ENCODE results near the gene PER1.

Gene PER1

GRCh38 chr17:8153031-8153451 lies 837 bp upstream of the PER1 start:
- no peak for DNase-seq (ENCODE audit: low read depth)

- no peak for DNase-seq (ENCODE audit: low read depth)
Observed at GRCh38 chr17:8151641-8152111, 528 bp downstream of the PER1 start.

DNA sequence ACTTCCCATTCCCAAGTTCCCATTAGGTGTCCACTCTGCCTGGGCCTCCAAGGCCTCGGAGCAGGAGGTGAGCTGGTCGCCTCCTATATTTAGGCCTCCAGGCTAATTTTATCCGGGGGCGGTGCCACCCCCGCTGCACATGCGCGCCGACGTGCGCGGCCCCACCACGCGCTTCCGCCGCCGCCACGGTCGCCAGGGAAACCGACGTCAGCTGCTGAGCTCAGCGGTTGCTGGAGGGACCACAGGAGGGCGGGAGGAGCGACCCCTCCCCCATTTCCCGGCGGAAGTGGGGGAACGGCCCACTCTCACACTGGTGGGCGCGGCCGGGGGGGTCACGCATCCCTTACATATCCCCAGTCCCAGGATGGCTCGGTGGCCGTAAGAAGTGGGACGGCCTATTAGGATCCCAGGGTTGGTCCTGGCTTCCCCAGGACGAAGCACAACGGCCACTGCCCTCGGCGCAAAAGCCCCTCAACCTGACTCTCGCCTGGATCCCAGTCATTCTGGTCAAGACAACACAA lies 1.0 kb downstream of the PER1 start:
- peak; percentile 84 for DNase-seq (ENCODE audit: low read depth)

GRCh38 chr17:8150194-8151119 lies 1.7 kb downstream of the PER1 start:
- no peak for DNase-seq (ENCODE audit: low read depth)

GRCh38 chr17:8149419-8150193 lies 2.6 kb downstream of the PER1 start:
- DNase-seq (ENCODE audit: low read depth), result no peak

DNA sequence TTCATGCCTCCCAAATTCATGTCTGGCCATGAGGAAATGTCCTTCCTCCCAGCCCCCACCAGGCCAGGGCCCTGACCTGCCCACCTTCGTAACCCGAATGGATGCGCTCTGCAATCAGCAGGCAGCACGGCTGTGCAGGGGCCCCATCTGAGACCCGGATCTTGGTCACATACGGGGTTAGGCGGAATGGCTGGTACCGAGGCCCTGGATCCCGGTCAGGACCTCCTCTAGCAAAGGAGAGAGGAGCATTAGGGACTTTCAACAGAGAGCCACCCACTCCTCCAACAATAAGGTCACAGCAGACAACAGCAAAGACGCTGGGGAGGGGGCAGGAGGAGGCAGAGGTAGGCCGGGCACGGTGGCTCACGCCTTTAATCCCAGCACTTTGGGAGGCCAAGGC lies 3.6 kb downstream of the PER1 start:
- DNase-seq (ENCODE audit: low read depth), result no peak

GRCh38 chr17:8147805-8148404 lies 4.3 kb downstream of the PER1 start:
- no peak for DNase-seq (ENCODE audit: low read depth)

DNA sequence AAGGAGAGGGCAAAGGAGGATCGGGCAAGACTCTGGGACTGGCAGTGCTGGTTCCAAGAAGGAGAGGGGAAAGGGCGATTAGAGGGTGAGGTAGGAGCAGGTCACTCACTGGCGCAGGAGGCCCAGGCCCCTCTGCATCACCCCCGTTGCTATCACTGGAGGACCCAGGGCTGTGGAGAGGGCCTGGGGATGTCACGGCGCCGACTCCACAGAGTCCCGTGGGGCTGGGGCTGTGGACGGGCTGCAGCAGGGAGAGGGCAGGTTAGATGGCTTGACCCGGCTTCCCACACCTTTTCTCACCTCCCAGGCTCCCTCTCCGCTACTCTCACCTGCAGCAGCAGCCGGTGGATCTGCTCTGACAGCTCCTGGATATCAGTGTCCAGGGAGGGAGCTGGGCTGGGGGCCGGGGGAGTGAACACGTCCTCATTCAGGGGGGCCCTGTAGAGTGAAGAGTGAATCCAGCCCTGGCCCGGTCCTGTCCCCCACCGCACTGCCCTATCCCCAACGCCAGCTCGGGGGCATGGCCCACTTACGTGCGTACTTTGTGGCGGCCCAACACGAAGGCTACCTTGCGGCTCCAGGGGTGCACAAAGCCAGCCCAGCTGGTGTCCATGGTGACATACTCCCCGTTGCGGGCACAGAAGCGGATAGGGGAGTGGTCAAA lies 4.9 kb downstream of the PER1 start:
- no peak for DNase-seq (ENCODE audit: low read depth)

- no peak for DNase-seq (ENCODE audit: low read depth)
Observed at GRCh38 chr17:8146381-8147140, 5.6 kb downstream of the PER1 start.

DNA sequence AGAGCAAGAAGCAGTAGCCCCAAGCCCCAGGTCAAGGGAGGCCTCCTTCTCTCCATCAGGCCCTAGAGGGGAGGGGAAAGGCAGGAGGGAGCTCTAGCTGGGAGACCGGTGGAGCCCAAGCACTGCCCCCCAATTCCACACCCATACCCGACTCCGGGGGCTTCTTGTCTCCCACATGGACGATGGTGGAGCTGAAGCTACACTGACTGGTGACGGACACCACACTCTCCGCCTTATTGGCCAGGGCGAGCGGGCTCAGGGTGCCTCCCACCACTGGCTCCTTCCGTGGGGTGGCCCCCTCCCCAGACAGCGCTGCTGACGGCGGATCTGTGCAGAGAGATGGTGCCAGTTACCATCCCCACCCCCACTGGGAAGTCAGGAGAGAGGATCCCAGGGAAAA lies 6.4 kb downstream of the PER1 start:
- DNase-seq (ENCODE audit: low read depth), result no peak

DNA sequence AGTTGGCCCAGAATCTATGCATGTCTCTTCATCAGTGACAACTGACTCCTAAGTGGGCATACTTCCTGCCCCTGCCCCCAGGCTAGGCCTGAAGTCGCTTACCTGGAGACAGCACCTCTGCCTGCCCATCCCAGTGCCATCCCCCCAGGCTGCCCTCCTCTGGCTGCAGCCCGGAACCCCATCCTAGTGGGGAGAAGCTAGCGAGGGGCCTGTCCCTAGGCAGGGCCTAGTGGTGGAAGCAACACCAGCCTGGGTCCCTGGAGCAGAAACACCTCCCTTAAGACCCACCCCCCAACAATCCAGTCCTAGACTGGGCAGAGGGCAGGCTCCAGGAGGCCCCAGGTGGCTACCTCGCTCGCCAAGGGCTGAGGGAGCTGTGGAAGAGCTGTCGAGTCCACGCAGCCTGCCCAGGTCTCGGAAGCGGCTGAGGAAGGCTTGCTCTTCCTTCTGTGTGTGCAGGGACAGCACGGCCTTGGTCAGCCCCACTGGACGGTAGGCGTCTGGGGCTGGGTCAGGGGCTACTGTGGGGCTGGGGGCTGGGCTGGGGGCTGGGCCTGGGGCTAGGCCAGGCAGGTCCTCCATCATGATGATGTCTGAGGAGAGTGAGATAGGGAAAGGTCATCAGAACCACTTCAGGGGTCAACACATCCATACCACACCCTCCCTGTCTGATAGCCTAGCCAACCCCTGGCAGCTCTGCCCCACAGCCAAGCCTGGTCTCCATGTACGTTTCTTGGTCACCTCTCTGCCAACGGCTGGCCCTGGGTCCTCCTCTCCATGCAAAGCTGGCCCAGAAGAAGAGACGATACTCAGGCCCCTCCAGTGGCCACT lies 7.6 kb downstream of the PER1 start:
- DNase-seq (ENCODE audit: low read depth), result no peak

DNA sequence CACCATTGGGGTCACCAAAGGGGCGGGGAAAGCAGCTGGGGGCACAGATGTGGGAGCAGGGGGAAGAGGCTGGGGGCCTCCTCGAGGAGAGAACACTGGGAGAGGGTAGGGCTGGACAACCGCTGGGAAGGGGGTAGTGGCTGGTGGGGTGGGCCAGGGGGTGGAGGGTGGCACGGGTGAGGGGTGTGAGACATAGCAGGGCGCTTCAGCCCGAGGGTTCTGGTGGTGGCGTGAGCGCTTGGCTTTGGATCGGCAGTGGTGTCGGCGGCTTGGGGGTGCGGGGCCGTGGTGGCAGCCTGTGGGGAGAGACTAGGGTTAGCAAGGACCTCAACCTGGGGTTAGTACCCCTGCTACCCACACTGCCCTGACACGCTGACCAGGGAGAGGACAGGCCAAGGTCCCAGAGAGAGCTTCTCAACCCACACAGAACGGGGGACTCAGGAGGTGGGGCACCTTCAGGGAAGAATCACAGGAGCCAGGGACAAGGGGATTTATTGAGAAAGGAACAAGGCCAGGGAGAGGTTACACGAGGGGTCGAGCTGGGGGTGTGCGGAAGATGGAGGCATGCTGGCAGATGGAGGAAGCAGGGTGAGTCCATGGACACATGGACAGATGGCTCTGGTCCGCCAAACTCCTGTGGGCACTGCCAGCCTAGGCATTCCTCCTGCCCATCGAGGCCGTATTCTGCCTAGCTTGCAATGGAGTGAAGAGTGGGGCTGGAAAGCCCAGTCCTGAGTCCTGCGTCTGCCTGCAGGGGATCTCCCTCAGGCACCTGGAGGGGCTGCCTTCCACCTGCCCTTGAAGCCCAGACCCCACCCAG lies 8.4 kb downstream of the PER1 start:
- DNase-seq (ENCODE audit: low read depth), result no peak

DNA sequence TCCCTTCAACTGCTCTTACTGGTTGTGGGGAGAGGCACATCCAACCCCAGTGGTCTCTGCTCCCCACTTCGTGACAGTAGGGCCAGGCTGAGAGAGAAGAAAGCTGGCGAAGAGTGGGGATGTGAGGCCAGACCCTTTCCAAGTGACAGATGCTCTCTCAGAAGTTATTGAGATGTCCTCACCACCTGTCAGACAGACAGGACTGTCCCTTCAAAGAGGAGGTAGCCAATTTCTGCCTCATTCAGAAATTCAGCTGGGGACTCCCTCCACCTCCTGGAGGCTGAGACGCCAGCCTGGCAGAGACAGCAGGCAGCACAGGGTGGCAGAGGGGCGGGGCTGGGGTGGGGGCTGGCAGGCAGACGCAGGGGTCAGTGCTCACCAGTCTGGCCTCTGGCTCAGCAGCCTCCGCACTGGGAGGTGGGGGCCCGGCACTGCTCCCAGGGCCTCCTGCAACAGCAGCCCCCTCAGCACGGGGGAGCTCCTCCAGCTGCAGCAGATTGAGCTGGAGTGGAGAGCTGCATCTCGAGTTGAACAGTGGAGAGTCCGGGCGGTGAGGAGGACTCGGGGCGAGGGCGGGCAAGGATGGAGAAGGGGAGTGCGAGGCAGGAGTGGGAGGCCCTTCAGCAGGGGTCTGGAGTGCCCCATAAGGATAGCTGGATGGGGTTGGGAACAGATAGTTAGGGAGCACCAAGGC lies 9.2 kb downstream of the PER1 start:
- DNase-seq (ENCODE audit: low read depth), result no peak

GRCh38 chr17:8142158-8142886 lies 9.9 kb downstream of the PER1 start:
- no peak for DNase-seq (ENCODE audit: low read depth)

DNA sequence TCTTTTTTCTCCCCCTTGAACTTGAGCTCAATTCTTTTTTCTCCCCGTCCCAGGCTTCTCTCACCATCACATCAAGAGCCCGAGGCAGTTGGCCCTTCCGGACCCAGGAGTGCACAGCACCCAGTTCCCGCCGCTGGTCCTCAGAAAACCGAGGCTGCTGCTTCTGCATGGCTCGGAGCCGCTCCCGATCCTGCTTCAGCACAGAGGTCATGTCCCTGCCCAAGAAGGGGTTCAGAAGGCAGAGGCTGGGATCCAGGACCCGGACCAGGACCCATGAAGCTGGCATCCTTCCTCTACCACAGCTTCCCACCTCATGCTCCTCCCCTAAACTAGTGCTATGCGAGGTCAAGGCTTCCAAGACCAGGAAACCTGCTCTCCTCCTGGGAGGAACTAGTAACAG lies 10.5 kb downstream of the PER1 start:
- no peak for DNase-seq (ENCODE audit: low read depth)

- no peak for DNase-seq (ENCODE audit: low read depth)
Observed at GRCh38 chr17:8141045-8141444, 11.2 kb downstream of the PER1 start.

DNA sequence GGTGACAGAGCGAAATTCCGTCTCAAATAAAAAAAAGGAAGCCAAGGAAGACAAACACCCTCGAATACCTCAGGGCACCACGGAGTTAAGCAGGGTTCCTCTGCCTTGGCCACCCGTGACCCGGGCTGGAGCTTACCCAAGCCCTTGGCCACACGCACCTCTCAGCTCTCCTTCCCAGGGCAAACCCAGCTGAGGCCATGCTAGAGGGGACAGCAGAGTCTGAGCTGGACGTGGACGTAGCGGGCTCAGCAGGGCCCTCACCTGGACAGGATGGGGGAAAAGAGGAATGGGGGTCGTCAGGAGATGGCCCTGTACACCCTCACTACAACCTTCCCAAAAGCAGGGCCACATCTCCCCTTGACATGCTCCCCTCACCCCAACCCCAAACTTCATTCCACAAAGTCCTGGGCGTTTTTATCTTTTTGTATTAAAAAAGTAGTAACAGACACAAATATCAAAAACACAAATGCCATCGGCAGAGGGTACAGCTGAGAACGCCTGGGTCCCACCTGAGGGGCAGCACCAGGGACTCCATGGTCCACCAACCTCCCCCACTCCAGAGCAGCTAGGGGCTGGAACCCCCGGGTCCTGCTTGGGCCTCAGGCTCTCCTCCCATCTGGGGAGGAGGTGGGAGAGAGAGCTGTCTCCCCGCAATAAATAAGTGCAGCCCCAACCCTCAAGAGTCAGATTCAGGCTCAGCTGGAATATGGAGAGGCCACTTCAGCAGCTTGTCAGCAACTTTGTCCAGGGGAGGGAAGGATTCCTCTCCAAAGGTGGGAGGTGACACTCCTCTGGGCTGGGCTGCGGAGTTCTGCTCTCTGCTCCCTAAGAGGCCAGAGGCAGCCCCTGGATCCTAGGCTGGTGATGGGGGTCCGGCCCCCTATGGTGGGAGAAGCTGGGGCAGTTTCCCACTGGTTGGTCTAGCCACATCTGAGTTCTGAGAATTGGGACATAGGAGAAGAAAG lies 11.9 kb downstream of the PER1 start:
- DNase-seq (ENCODE audit: low read depth), result no peak

Measured in activated gamma-delta T cell treated with anti-CD3 and anti-CD28 coated beads, Interleukin-2, amount 50 U/mL, for 16 hours (primary cell).